HFF-Myc (cell line): ENCODE data around the gene CHRNA10.
"Not testable (repeated sequence)": the region's sequence is repeated elsewhere in the genome, so short reads cannot be mapped to it uniquely, and the experiment has no call there.

Experiments
- DNase-seq: peaks from one replicate; pipeline ENCODE4 v3.0.0-alpha.2; 2011; ENCODE audit warnings: low read depth; ENCODE audit errors: extremely low read depth
- H3K4me3 ChIP-seq: replicated peaks from 2 replicates; pipeline ENCODE4 v1.5.1; 2011; ENCODE audit warnings: low read depth, mild to moderate bottlenecking, control low read depth, low read length
- CTCF ChIP-seq: IDR thresholded peaks from 2 replicates; pipeline ENCODE4 v1.5.1; 2012; ENCODE audit warnings: mild to moderate bottlenecking, low read depth, low read length, control low read depth; ENCODE audit errors: missing control alignments

CHRNA10 gene

GRCh38 chr11:3665336-3666022 is 5.7 kb downstream of the CHRNA10 start:
- TF ChIP-seq CTCF = no peak
- no peak overlapping the region for H3K4me3 ChIP-seq
- no peak for DNase-seq

GRCh38 chr11:3664032-3664630 is 7.1 kb downstream of the CHRNA10 start:
- TF ChIP-seq CTCF = no peak
- H3K4me3 ChIP-seq = no peak overlapping the region
- DNase-seq = no peak

- H3K4me3 ChIP-seq = no peak overlapping the region
- no peak for DNase-seq
- TF ChIP-seq CTCF = no peak
Observed at GRCh38 chr11:3662856-3663255, 8.3 kb downstream of the CHRNA10 start.

GRCh38 chr11:3660960-3661359 is 10.2 kb downstream of the CHRNA10 start:
- H3K4me3 ChIP-seq = no peak overlapping the region
- no peak for TF ChIP-seq CTCF
- DNase-seq = no peak

- DNase-seq = no peak
- no peak for TF ChIP-seq CTCF
Observed at GRCh38 chr11:3659595-3660515, 11.3 kb downstream of the CHRNA10 start.

GRCh38 chr11:3658252-3658651 is 12.9 kb downstream of the CHRNA10 start:
- no peak for TF ChIP-seq CTCF
- no peak for DNase-seq
- H3K4me3 ChIP-seq = no peak overlapping the region

More at GRCh38 chr11:3659595-3660515, 11.3 kb downstream of the CHRNA10 start:
- H3K4me3 ChIP-seq = no peak overlapping the region

- not testable (repeated sequence) for H3K4me3 ChIP-seq, DNase-seq
Observed at GRCh38 chr11:3657331-3657730, 13.9 kb downstream of the CHRNA10 start.
